NCI-H82 treated with DMSO at 0.1 percent for 48 hours (cell line): ENCODE data around the gene RAB24.

Experiments
- DNase-seq: peaks from one replicate; lab custom pipeline; 2025; ENCODE audit not compliant: unreplicated experiment; lab: John Stamatoyannopoulos, UW

RAB24 gene

DNA sequence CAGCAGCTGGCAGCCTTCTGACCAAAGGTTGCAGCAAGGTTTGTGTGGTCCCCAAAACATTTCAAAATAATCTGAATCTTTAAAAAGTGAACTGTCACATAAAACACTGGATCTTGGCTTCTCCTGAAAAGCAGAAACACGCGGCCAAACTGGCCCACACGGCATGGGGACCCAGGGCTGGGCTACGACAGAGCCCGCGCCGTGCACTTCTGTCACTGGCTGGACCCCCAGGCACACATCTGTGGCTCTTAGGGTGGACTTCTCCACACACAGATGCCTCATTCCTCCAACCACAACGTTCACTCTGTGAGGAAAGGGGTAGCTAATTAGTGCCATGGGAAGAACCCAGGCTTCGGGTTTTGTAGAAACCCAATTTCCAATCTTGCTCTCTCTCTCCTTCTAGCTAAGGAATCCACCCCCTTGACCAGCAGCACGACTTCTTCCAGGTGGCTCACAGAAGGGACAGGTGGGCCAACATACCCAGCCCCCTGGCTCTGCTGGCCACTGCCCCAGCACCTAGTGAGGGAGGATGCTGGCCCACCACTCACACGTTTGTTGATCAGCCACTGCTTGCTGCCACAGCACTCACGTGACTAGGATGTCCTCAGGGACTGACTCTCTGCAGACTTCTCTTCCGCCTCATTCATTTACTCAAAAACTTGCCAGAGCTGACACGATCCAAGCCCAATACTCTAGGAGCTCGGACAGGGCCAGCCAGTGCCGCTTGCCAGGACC is 30.1 kb upstream of the RAB24 start:
- DNase-seq, result no peak

DNA sequence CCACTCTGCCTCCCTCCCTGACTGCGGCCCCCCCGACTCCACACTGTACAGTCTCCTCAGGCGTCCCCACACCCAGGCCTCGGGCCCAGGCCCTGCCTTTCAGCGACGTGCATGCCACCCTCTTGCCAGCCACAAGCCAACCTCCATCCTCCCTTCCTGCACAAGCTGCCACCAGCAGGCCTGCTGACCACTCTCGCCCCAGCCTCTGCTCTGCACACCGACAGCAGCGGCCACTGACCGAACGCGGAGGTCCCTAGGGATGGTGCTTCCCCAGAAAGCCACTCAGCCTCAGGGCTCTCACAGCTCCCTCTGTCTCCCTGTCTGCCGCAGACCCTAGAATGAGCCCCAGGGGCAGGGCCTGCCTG is 29.4 kb upstream of the RAB24 start:
- no peak for DNase-seq

DNA sequence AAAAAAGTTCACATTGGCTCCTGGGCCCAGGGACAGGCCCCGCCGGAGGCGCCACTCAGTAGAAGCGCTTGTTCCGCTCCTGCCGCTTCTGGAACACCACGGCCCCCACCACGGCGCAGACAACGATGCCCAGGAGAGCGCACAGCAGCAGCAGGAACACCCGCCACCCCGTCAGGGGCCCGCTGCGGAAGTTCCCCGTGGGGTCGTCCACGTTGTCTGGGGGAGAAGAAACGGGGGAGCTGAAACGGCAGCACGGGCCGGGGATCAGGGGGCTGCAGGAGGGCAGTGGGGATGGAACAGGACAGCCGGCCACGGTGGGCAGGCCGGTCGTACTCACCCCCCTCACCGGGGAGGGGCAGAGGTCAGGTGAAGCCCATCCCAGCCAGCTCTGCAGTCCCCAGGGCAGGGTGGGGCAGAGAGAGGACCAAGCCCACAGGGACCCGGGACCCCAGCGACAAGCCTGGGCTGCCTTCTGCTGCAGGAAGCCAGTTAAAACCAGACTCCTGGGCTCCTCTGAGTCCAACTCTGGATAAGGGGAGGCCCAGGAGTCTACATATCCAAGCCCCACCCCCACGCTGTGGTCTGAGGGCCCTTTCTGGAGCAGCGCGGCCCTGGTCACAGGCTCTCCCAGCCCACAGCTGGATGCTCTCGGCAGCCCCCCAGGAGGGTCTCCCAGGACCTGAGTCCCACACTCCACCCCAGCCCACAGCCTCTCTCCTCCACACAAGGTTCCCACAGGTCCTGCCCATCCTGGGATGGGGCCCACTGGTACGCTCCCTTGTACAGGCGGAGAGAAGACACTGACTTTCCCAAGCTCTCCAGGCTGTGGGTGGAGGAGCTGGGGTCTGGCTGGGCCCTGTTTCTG is 28.7 kb upstream of the RAB24 start:
- no peak for DNase-seq

DNA sequence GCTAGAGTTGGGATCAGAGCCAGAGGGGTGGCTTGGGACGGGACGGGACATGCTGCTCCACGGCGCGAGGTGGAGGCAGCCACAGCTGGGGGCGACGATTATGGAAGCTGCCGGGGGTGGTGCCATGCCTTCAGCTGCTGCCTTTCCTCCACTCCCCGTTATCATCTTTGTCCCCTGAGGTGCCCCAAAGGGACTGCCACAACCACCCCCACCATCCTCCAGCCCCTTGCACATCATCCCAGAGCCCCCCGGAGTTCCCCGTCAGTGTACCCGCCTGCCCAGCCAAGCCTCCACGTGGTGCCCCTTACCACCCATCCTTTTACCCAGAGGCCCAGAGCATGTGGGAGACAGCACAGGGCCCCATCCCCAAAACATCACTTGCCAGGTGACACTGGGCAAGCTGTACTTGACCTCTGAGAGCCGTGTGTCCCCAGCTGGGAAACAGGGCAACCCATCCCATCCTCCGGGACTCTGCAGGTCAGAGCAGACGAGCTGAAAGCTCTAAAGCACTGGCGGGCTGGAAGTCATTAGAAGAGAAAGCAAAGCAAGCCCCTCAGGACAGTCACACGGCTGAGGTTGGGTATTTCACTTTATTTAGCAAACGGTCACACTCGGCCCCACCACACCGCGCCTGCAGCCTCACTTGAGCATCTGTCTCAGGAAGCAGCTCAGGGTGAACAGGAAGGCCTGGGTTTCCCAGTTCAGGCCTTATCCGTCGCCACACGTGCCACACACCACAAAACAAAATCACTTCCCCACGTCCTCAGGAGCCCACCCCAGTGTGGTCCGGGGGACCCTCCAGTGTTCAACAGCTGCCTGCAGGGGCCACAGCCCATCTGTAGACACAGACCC is 27.7 kb upstream of the RAB24 start:
- no peak for DNase-seq

DNA sequence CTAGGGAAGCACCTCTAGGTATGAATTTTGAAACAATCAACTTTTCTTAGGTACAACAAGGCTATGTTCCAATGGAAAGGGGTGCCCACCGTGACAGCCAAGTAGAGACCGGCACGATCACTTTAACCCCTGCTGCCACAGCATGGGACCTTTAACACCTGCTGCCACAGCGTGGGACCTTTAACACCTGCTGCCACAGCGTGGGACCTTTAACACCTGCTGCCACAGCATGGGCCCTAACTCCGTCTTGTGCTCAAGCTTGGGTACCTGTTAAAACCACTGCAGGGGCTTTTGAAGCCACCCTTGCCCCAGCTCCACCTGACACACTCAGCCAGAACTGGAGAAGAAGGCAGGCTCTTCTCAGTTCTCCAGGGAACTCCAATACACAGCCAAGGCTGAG is 26.4 kb upstream of the RAB24 start:
- no peak for DNase-seq

DNA sequence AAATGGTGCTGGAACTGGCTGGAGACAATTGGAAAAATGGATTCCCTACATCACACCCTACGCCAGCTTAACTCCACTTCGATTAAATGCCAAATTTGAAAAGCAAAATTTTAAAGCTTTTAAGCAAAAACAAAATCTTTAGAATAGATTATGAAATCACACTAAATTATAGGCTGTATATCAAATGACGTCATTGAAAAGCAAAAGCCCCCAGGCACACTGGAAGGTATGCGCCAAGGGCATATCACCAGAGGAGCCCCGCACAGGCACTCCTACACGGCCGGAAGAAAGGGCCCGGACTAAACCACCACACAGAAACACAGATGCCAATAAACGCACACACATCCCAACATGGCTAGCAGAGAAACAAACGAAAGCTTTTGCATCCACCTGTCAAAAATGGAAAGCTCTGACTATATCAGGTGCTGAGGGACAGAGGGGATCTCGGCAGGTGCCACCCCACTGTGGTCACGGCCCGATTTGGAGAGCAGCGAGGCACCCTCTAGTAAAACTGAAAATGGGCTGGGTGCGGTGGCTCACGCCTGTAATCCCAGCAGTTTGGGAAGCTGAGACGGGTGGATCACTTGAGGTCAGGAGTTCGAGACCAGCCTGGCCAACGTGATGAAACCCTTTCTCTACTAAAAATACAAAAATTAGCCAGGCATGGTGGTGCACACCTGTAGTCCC is 25.2 kb upstream of the RAB24 start:
- no peak for DNase-seq

DNA sequence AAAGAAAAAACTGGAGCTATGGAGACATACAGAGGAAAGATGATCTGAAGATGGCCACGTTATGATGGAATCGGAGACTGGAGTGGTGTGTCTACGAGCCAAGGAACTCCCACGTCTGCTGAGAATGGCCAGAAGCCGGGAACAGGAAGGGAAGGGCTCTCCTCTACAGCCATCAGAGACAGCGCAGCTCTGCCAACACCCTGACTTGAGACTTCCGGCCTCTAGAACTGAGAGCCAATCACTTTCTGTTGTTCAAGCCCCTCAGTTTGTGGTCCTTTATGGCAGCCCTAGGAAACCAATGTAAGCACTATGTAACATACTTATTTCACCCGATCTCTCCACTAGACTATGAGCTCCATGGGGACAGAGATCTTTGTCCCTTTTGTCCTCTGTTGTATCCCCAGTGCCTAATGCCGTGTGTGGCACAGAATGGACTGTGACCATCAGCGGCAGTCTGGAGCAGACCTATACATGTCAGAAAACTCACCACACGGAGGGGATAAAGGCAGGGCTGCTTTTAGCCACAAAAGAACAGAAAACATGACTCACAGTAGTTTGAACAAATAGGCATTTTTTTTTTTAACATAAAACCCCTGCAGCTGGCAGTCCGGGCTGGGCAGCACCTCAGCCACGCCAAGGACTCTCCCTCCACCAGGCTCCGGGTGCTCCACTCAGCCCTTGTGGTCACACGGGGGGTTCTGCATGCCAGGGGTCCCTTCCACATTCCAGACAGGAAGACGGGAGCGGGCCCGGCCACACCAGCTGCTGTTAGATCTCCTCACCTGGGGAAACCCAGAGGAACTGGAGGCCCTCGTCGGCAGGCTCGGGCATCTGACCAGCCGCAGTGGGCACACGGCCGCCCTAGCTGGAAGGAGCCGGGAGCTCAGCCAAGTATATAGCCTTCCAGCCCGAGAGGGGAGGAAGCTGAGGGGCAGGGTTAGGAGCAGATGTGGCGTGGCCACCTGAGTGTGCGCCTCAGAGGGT is 24.3 kb upstream of the RAB24 start:
- DNase-seq, result no peak

DNA sequence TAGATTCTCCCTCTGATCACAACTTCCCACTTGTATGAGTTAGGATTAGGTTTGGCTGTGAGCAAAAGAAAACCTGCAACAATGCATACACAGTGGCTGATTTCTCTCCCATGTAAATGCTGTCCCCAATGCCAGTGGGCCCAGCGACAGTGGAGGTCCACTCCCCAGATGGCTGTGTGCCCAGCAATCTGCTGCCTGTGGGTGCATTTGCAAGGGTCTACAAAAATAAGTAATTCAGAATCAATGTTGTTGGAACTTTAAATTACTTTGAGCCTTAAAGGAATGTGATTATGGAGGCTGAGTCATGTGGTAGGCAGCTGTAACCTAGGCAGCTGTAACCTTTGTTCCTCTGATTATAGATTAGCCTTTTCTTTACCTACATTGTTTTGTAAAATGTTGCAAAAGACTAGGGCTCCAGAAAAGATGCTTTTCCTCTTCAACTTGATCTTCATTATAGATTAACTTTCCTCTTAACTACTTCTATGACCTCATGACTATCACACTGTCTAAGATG is 22.4 kb upstream of the RAB24 start:
- no peak for DNase-seq

DNA sequence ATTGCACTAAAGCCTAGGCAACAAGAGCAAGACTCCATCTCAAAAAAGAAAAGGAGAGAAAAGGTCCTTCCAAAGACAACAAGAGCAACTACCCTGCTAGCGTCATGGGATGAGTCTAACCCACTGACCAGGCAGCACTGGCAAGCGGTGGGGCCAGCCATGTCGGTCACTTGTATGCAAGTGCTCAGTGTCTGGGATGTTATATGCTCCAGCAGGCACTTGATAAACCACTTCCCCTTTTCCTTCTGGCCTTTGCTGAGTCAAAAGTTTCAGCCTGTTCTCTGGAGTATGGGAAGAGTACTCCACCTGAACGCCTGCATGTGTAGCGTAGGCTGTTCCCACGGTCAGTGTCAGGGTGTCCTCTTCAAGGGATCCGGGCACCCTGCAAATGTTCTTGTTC is 17.4 kb upstream of the RAB24 start:
- no peak for DNase-seq

DNA sequence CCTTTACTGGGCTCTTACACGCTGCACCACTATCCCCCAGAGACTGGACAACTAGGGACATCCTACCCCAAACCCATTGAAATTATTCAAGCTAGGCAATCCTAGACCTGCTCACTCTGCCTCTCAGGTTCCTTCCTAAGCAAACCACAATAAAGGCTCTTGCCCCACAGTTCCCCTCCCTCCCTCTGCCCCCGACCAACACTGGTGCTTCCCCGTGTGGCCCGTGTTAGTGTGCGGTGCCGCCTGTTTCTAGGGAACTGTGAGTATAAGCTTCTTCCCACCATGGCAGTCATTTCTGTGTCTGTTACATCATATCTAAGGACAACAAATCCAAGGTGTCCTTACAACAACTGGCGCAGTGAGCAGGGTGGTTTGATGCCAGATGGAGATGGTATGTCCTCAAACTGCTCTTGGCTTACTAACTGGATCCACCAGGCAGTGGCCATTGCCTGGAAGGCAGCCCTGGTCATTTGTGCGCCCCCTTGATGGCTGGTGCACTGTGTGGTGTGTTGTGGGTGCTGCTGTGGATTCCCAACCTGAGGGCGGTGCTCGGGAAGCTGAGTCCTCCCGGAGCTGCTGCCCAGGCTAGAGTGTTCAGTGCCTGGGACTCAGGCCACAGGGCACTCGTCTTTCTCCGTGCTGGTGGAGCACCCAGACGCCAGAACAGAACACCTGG is 16.5 kb upstream of the RAB24 start:
- no peak for DNase-seq

DNA sequence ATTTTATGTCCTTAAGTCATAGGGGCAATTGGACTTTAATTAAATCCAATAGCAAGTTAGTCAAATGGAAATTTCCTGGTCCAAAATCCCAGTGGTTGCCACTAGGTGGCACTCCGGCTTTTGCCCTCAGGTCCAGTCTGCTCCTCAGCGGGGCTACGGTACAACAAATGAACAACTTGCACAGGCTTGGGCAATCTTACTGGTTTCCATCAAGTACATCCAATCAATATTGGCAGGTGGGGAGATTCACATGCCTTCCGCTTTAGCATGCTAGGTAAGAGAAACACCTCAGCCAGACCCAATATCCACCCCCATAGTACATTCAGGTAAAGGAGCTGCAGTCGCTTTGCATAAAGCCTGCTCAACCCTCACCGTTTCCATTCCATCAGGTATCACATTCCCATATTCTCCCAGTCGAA is 14.4 kb upstream of the RAB24 start:
- peak; percentile 31 for DNase-seq

DNA sequence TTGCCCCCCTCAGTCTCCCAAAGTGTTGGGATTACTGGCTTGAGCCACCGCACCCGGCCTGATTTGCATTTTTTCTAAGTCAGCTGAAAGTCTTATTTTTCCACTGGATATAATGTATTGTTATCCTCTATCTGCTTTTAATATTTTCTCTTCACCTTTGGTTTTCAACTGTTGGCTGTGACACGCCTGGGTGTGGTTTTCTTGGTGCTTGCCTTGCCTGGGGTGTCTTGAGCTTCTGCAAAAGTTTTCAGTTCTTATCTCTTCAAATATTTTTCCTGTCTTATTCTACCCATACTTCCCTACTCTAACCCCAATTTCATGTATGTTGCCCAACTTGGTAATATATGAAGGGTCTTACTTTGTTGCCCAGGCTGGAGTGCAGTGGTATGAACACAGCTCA is 12.5 kb upstream of the RAB24 start:
- no peak for DNase-seq

DNA sequence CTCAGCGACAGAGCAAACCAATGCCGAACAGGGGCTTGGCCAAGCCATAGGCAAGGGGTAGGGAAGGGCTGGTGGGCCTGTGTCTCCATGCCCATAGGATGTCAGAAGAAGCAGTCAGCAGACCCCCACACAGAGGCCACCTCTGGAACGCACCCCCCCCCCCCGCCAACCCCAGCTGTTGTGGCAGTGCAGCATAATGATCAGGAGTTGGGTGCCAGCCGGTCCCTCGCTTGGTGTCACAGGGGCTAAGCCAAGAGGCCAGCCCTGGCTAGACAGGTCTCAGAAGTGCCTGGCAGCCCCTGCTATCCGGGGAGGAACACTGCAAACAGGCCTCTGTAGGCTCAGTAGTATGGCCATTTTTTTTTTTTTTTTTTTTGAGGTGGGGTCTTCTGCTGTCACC is 11.9 kb upstream of the RAB24 start:
- DNase-seq, result no peak

DNA sequence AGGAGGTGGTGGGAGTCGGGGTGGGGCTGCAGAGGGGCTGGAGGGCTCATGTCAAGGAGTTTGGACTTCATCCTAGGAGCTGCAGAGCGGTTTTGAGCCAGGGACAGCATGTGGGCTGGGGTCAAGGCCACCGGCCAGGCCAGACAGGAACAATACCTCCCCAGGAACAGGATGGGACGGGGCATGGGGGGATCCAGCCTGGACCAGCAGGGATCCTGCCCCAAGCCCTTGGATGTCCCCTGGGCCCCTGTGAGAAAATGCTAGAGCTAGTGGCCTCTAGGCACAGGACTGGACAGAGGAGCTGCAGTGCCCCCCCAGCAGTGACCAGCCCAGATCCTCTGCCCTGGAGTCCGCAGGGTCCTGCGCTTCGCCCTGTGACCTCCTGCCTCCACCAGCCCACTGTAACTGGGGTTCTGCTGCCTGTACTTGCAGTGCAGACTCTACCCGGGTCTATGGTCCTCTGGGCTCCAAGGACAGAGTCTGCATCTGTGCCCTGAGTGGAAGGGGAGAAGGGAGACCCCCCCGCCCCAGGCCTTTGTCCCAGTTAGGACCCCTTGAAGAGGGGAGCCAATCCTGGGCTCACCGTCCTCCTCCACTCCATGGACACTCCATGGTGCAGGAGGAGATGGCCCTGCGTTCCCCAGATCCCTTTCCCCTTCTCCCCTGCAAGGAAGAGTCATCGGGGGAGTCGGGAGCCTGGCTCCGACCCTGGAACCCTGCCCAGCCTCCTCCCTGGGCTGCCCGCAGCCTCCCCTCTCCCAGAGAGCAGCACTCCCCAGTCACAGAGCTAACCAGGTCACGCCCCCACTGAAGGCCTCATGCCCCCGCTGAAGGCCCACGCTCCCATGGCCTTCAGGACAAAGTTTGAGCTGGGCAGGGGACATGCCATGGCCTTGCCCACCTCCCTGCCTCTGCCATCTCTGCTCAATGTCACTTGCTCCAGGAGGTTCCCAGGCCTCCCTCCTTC is 11.1 kb upstream of the RAB24 start:
- no peak for DNase-seq

DNA sequence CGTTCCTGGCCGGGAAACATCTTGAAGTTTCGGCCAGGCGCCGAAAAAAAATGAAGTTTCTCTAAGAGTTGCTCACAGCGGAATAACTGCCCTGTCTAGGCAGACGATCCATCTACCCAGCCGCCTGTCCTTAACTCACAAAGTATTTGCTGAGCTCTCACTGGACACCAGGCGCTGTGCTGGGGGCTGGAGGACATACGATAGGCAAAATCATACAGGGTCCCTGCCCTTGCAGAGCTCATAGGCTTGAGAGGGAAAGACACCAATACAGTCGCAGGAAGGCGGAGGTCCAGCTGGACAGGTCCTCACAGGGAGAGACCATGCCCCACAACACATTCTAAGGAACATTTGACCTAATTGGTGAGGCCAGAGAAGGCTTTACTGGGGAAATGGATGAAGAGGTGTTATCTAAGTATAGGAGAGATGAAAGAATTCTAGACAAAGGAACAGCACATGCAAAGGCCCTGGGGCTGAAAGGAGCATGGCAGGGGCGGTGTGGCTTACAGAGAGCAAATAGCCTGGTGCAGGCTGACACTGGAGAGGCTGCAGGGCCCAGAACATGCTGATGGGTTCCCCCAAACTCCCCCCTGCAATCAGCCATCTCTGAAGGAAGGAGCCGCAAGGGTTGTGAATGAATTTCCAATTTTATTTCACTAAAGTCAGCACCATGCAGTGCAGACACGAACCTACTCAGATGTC is 10.2 kb upstream of the RAB24 start:
- DNase-seq, result no peak

DNA sequence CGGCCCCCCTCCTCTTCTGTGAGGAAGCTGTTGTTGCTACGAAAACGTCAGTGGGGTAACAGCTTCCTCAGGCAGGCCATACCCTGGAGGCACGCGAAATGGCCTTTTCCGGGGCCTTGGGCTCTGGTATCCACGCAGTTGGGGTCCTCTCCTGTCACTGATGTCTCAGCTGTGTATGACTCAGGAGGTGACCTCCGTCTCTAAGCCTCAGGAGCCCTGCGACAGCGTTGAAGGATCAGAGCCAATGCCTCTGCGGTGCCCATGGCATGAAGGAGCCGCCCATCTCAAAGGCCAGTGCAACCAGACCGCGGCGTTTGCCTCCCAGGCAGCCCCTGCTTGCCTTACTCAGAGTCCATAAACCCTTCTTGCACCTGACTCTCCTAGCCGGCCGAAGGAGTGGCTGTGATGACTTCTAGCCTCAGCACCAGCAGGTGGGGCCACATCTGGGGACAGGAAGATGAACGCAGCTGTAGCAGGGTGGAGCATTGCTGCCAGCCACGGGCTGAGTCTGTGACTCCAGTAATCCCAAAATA is 9.2 kb upstream of the RAB24 start:
- peak; percentile 6 for DNase-seq
